Measurements from ENCODE around the gene ATF6. TPM values are rescaled to one million over a fixed set of nuclear protein-coding genes. Genes with fewer than 3 reads are reported as not detected.

ATF6 gene
- total RNA-seq, 2 experiments from 2014 or later: 18.5 to 20.0 TPM

GRCh38 chr1:161727256-161727924 lies 38.7 kb upstream of the ATF6 start:
- POLR2A ChIA-PET: interaction anchor here (1.0 to 3.1 kb wide), 5 partner anchors 10 to 195 kb away, joined by 3 to 55 read pairs (median 4); partner anchors contain the start of gene DUSP12
- peaks cover 39% of the 10 kb centered on the region for H3K4me1 Mint-ChIP-seq
- H3K4me3 Mint-ChIP-seq: peak overlapping the region; percentile 98
- no peaks in the 10 kb centered on the region for H3K9me3 Mint-ChIP-seq
- peak; percentile 15 for ATAC-seq (ENCODE audit: low read depth)
- H3K27me3 Mint-ChIP-seq: peaks cover 23% of the 10 kb centered on the region
- H3K36me3 Mint-ChIP-seq: no peaks in the 10 kb centered on the region
- DNase-seq: peak; percentile 82
- H3K27ac Mint-ChIP-seq: peak overlapping the region; percentile 93

GRCh38 chr1:161728376-161729226 lies 37.5 kb upstream of the ATF6 start:
- no peak overlapping the region for H3K27ac Mint-ChIP-seq
- POLR2A ChIA-PET: no interaction called here
- H3K27me3 Mint-ChIP-seq: peaks cover 22% of the 10 kb centered on the region

GRCh38 chr1:161730050-161730564 lies 36.0 kb upstream of the ATF6 start:
- H3K27me3 Mint-ChIP-seq: peaks cover 22% of the 10 kb centered on the region
- ATAC-seq (ENCODE audit: low read depth): no peak
- H3K4me1 Mint-ChIP-seq: peaks cover 35% of the 10 kb centered on the region
- POLR2A ChIA-PET: interaction anchor here (0.7 kb wide), 1 partner anchor 19 kb away, joined by 3 read pairs; the partner anchor contains the start of gene DUSP12
- no peaks in the 10 kb centered on the region for H3K9me3 Mint-ChIP-seq
- H3K27ac Mint-ChIP-seq: peak overlapping the region; percentile 57
- no peaks in the 10 kb centered on the region for H3K36me3 Mint-ChIP-seq
- no peak for DNase-seq
- peak overlapping the region; percentile 18 for H3K4me3 Mint-ChIP-seq

More at GRCh38 chr1:161728376-161729226, 37.5 kb upstream of the ATF6 start:
- no peaks in the 10 kb centered on the region for H3K36me3 Mint-ChIP-seq
- no peaks in the 10 kb centered on the region for H3K9me3 Mint-ChIP-seq
- ATAC-seq (ENCODE audit: low read depth) (no peak), DNase-seq (no peak)
- H3K4me1 Mint-ChIP-seq: peaks cover 39% of the 10 kb centered on the region
- H3K4me3 Mint-ChIP-seq: peak overlapping the region; percentile 1

GRCh38 chr1:161731241-161731640 lies 34.9 kb upstream of the ATF6 start:
- Mint-ChIP-seq H3K4me1 (peaks cover 31% of the 10 kb centered on the region), H3K27me3 (peaks cover 17% of the 10 kb centered on the region), H3K36me3 (no peaks in the 10 kb centered on the region), H3K4me3 (no peak overlapping the region), H3K27ac (no peak overlapping the region), H3K9me3 (no peaks in the 10 kb centered on the region)
- DNase-seq (no peak), ATAC-seq (ENCODE audit: low read depth) (no peak)
- POLR2A ChIA-PET: no interaction called here

GRCh38 chr1:161731981-161732718 lies 34.0 kb upstream of the ATF6 start:
- DNase-seq: no peak
- no peak for ATAC-seq (ENCODE audit: low read depth)
- H3K27ac Mint-ChIP-seq: no peak overlapping the region
- H3K4me3 Mint-ChIP-seq: no peak overlapping the region
- H3K36me3 Mint-ChIP-seq: no peaks in the 10 kb centered on the region
- peaks cover 35% of the 10 kb centered on the region for H3K4me1 Mint-ChIP-seq
- H3K27me3 Mint-ChIP-seq: peaks cover 17% of the 10 kb centered on the region
- H3K9me3 Mint-ChIP-seq: no peaks in the 10 kb centered on the region
- POLR2A ChIA-PET: no interaction called here

- POLR2A ChIA-PET: no interaction called here
- Mint-ChIP-seq H3K9me3 (no peaks in the 10 kb centered on the region), H3K36me3 (no peaks in the 10 kb centered on the region)
Observed at GRCh38 chr1:161733526-161733925, 32.6 kb upstream of the ATF6 start.

GRCh38 chr1:161735837-161736236 lies 30.3 kb upstream of the ATF6 start:
- Mint-ChIP-seq H3K4me1 (peaks cover 35% of the 10 kb centered on the region), H3K27me3 (peaks cover 14% of the 10 kb centered on the region), H3K36me3 (no peaks in the 10 kb centered on the region), H3K9me3 (no peaks in the 10 kb centered on the region), H3K4me3 (no peak overlapping the region), H3K27ac (no peak overlapping the region)
- ATAC-seq (ENCODE audit: low read depth): no peak
- no peak for DNase-seq
- POLR2A ChIA-PET: interaction anchor here (0.8 to 6.3 kb wide), 3 partner anchors 9 to 205 kb away, joined by 3 to 55 read pairs (median 4); no protein-coding TSS in a partner anchor

More at GRCh38 chr1:161733526-161733925, 32.6 kb upstream of the ATF6 start:
- DNase-seq (no peak), ATAC-seq (ENCODE audit: low read depth) (no peak)
- peaks cover 14% of the 10 kb centered on the region for H3K27me3 Mint-ChIP-seq
- H3K4me3 Mint-ChIP-seq: no peak overlapping the region
- peaks cover 33% of the 10 kb centered on the region for H3K4me1 Mint-ChIP-seq
- H3K27ac Mint-ChIP-seq: no peak overlapping the region

GRCh38 chr1:161736335-161736969 lies 29.7 kb upstream of the ATF6 start:
- ATAC-seq (ENCODE audit: low read depth): no peak
- H3K4me3 Mint-ChIP-seq: no peak overlapping the region
- POLR2A ChIA-PET: interaction anchor here (1.0 to 6.3 kb wide), 3 partner anchors 10 to 206 kb away, joined by 3 to 55 read pairs (median 3); no protein-coding TSS in a partner anchor

GRCh38 chr1:161737625-161738024 lies 28.5 kb upstream of the ATF6 start:
- Mint-ChIP-seq H3K4me3 (no peak overlapping the region), H3K9me3 (no peaks in the 10 kb centered on the region), H3K27ac (no peak overlapping the region), H3K4me1 (peaks cover 40% of the 10 kb centered on the region), H3K27me3 (peaks cover 6% of the 10 kb centered on the region), H3K36me3 (no peaks in the 10 kb centered on the region)
- POLR2A ChIA-PET: interaction anchor here (1.0 to 6.3 kb wide), 3 partner anchors 11 to 16 kb away, joined by 3 to 55 read pairs (median 4); partner anchors contain the start of gene FCRLB
- ATAC-seq (ENCODE audit: low read depth) (no peak), DNase-seq (no peak)

More at GRCh38 chr1:161736335-161736969, 29.7 kb upstream of the ATF6 start:
- Mint-ChIP-seq H3K36me3 (no peaks in the 10 kb centered on the region), H3K9me3 (no peaks in the 10 kb centered on the region), H3K4me1 (peaks cover 40% of the 10 kb centered on the region), H3K27me3 (peaks cover 8% of the 10 kb centered on the region), H3K27ac (no peak overlapping the region)
- DNase-seq: no peak

- H3K27ac Mint-ChIP-seq: peak overlapping the region; percentile 78
- DNase-seq (peak; percentile 72), ATAC-seq (ENCODE audit: low read depth) (peak; percentile 88)
- peak overlapping the region; percentile 54 for H3K4me3 Mint-ChIP-seq
- H3K9me3 Mint-ChIP-seq: no peaks in the 10 kb centered on the region
- peaks cover 42% of the 10 kb centered on the region for H3K4me1 Mint-ChIP-seq
- H3K36me3 Mint-ChIP-seq: no peaks in the 10 kb centered on the region
- POLR2A ChIA-PET: interaction anchor here (0.6 to 6.3 kb wide), 4 partner anchors 10 to 215 kb away, joined by 3 to 55 read pairs (median 6); partner anchors contain the start of gene DUSP12
- no peaks in the 10 kb centered on the region for H3K27me3 Mint-ChIP-seq
Observed at GRCh38 chr1:161738627-161739287, 27.4 kb upstream of the ATF6 start.

GRCh38 chr1:161739865-161740566 lies 26.1 kb upstream of the ATF6 start:
- Mint-ChIP-seq H3K27ac (peak overlapping the region; percentile 37), H3K4me3 (no peak overlapping the region), H3K27me3 (peaks cover 2% of the 10 kb centered on the region), H3K9me3 (no peaks in the 10 kb centered on the region), H3K4me1 (peaks cover 51% of the 10 kb centered on the region), H3K36me3 (peaks cover 2% of the 10 kb centered on the region)
- DNase-seq (no peak), ATAC-seq (ENCODE audit: low read depth) (no peak)
- POLR2A ChIA-PET: interaction anchor here (1.7 to 6.3 kb wide), 2 partner anchors 9 to 14 kb away, joined by 7 to 55 read pairs; partner anchors contain the start of gene DUSP12
